ENCODE results near the gene ZMYND19.

Gene ZMYND19

DNA sequence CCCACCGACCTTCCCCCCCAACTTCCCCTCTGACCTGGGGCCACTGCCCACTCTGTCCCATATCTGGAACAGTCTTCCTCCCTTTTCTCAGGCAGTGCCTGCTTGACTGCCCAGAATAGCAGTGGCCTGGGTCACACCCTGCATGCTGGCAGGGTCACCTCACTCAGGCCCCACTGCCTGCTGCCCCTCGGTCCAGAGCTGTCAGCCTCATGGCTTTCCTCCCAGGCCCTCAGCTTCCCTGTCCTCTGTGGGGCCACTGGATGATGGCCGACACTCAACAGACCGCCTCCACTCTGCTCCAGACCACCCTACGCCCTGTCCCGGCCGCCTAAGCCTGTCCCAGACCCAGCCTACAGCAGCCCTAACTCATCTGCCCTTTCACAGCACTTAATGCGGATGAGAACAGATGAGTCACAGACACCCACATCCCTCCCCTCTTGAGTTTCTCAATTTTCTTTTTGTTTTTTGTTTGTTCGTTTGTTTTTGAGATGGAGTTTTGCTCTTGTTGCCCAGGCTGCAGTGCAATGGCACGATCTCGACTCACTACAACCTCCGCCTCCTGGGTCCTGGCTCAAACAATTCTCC is 46.0 kb downstream of the ZMYND19 start:
- DNase-seq, result no peak
- no peak for TF ChIP-seq EZH2 (optimal IDR thresholded peaks at IDR 0.05; ENCODE audit: low read depth, low read length)
- TF ChIP-seq, protein P1, sequence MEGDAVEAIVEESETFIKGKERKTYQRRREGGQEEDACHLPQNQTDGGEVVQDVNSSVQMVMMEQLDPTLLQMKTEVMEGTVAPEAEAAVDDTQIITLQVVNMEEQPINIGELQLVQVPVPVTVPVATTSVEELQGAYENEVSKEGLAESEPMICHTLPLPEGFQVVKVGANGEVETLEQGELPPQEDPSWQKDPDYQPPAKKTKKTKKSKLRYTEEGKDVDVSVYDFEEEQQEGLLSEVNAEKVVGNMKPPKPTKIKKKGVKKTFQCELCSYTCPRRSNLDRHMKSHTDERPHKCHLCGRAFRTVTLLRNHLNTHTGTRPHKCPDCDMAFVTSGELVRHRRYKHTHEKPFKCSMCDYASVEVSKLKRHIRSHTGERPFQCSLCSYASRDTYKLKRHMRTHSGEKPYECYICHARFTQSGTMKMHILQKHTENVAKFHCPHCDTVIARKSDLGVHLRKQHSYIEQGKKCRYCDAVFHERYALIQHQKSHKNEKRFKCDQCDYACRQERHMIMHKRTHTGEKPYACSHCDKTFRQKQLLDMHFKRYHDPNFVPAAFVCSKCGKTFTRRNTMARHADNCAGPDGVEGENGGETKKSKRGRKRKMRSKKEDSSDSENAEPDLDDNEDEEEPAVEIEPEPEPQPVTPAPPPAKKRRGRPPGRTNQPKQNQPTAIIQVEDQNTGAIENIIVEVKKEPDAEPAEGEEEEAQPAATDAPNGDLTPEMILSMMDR (IDR thresholded peaks at IDR 0.05; ENCODE audit: low read length), result no peak
- H3K27ac ChIP-seq (ENCODE audit: low read length), result no peak overlapping the region
- no peak overlapping the region for H3K4me3 ChIP-seq (ENCODE audit: low read length)
- no peaks in the 10 kb centered on the region for H3K36me3 ChIP-seq (replicated peaks; ENCODE audit: insufficient read depth, low read length)
- H3K9me3 ChIP-seq (replicated peaks; ENCODE audit: insufficient read depth, low read length), result no peaks in the 10 kb centered on the region
- H3K9ac ChIP-seq (ENCODE audit: low read length), result no peak overlapping the region
- no peaks in the 10 kb centered on the region for H4K20me1 ChIP-seq (ENCODE audit: insufficient read depth, low read length)
- no peaks in the 10 kb centered on the region for H3K4me1 ChIP-seq (ENCODE audit: low read length)
- H3K9me2 ChIP-seq (replicated peaks; ENCODE audit: insufficient read depth, low read length), result no peaks in the 10 kb centered on the region
- peaks cover 31% of the 10 kb centered on the region for H3K27me3 ChIP-seq (replicated peaks; ENCODE audit: insufficient read depth, low read length)
- no peaks in the 10 kb centered on the region for H3F3A ChIP-seq (ENCODE audit: insufficient read depth, low read length)
- no peak overlapping the region for H3K4me2 ChIP-seq (ENCODE audit: low read depth, low read length)
- H3K79me2 ChIP-seq (ENCODE audit: low read length), result no peaks in the 10 kb centered on the region
- H2AFZ ChIP-seq (ENCODE audit: low read length), result no peak overlapping the region

- Histone ChIP-seq H3K9ac (ENCODE audit: low read length) (no peak overlapping the region), H3K4me3 (ENCODE audit: low read length) (no peak overlapping the region), H3K27me3 (replicated peaks; ENCODE audit: insufficient read depth, low read length) (peaks cover 31% of the 10 kb centered on the region), H4K20me1 (ENCODE audit: insufficient read depth, low read length) (no peaks in the 10 kb centered on the region), H3K27ac (ENCODE audit: low read length) (no peak overlapping the region), H3K9me2 (replicated peaks; ENCODE audit: insufficient read depth, low read length) (no peaks in the 10 kb centered on the region), H3K9me3 (replicated peaks; ENCODE audit: insufficient read depth, low read length) (no peaks in the 10 kb centered on the region), H2AFZ (ENCODE audit: low read length) (no peak overlapping the region), H3K4me1 (ENCODE audit: low read length) (no peaks in the 10 kb centered on the region), H3F3A (ENCODE audit: insufficient read depth, low read length) (no peaks in the 10 kb centered on the region), H3K79me2 (ENCODE audit: low read length) (no peaks in the 10 kb centered on the region), H3K36me3 (replicated peaks; ENCODE audit: insufficient read depth, low read length) (no peaks in the 10 kb centered on the region), H3K4me2 (ENCODE audit: low read depth, low read length) (no peak overlapping the region)
- TF ChIP-seq, protein P1 (IDR thresholded peaks at IDR 0.05; ENCODE audit: low read length), result no peak
- no peak for TF ChIP-seq EZH2 (optimal IDR thresholded peaks at IDR 0.05; ENCODE audit: low read depth, low read length)
- no peak for DNase-seq
Measured at GRCh38 chr9:137543237-137543963, 46.9 kb downstream of the ZMYND19 start.

DNA sequence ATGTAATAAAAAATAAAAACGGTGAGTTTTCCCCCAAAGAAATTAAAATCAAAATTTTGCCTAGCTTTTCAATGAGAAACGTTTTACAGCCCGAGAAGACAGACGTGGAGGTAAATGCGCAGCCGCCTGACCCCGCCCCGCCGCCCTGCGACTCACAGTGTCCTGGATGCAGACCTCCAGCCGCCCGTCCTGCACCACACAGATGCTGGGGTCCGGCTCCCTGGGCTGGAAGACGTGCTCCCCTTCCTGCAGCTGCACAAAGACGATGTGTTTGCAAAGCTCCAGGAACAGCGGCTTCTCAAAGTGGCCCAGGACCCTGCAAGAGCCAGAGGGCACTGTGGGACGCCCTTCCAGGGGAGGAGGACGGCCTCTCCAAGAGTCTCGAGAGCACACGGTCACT is 47.8 kb downstream of the ZMYND19 start:
- H3K4me2 ChIP-seq (ENCODE audit: low read depth, low read length), result no peak overlapping the region
- no peaks in the 10 kb centered on the region for H3K9me2 ChIP-seq (replicated peaks; ENCODE audit: insufficient read depth, low read length)
- no peak for DNase-seq
- H3K36me3 ChIP-seq (replicated peaks; ENCODE audit: insufficient read depth, low read length), result no peaks in the 10 kb centered on the region
- peaks cover 31% of the 10 kb centered on the region for H3K27me3 ChIP-seq (replicated peaks; ENCODE audit: insufficient read depth, low read length)
- no peak overlapping the region for H3K4me3 ChIP-seq (ENCODE audit: low read length)
- no peaks in the 10 kb centered on the region for H3F3A ChIP-seq (ENCODE audit: insufficient read depth, low read length)
- H3K79me2 ChIP-seq (ENCODE audit: low read length), result no peaks in the 10 kb centered on the region
- no peak overlapping the region for H3K27ac ChIP-seq (ENCODE audit: low read length)
- H3K9ac ChIP-seq (ENCODE audit: low read length), result no peak overlapping the region
- H3K9me3 ChIP-seq (replicated peaks; ENCODE audit: insufficient read depth, low read length), result no peaks in the 10 kb centered on the region
- H4K20me1 ChIP-seq (ENCODE audit: insufficient read depth, low read length), result no peaks in the 10 kb centered on the region
- H3K4me1 ChIP-seq (ENCODE audit: low read length), result no peaks in the 10 kb centered on the region
- TF ChIP-seq EZH2 (optimal IDR thresholded peaks at IDR 0.05; ENCODE audit: low read depth, low read length), result no peak
- TF ChIP-seq EZH2phosphoT487 (IDR thresholded peaks at IDR 0.05; ENCODE audit: low read length), result no peak
- TF ChIP-seq, protein P1 (IDR thresholded peaks at IDR 0.05; ENCODE audit: low read length), result no peak
- no peak overlapping the region for H2AFZ ChIP-seq (ENCODE audit: low read length)

Data from MM.1S (cell line).